Measurements from ENCODE around the gene RDH16.

DNA sequence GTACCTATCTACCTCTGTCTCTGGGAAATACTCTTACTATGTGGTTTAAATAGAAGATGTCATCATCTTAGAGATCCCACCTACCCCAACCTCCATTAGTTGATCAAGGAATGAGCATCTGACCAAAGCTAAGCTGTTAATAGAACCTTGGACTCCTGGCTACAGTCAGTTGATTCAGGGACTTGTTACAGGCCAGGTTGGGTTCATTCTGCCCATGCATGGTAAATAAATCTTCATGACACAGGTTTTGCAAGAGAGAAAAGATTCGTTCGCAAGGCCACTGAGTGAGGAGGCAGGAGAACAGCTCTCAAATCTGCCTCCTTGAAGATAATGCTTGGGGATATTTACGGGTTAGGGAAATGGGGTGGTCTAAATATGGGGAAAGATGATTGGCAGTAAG, 42.7 kb downstream of the RDH16 start:
- TF ChIP-seq, protein P1, sequence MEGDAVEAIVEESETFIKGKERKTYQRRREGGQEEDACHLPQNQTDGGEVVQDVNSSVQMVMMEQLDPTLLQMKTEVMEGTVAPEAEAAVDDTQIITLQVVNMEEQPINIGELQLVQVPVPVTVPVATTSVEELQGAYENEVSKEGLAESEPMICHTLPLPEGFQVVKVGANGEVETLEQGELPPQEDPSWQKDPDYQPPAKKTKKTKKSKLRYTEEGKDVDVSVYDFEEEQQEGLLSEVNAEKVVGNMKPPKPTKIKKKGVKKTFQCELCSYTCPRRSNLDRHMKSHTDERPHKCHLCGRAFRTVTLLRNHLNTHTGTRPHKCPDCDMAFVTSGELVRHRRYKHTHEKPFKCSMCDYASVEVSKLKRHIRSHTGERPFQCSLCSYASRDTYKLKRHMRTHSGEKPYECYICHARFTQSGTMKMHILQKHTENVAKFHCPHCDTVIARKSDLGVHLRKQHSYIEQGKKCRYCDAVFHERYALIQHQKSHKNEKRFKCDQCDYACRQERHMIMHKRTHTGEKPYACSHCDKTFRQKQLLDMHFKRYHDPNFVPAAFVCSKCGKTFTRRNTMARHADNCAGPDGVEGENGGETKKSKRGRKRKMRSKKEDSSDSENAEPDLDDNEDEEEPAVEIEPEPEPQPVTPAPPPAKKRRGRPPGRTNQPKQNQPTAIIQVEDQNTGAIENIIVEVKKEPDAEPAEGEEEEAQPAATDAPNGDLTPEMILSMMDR (IDR thresholded peaks at IDR 0.05), result no peak
- TF ChIP-seq EZH2 (IDR thresholded peaks at IDR 0.05), result no peak
